Measurements from ENCODE around the gene MCF2L2.
"Not testable (repeated sequence)": the region's sequence is repeated elsewhere in the genome, so short reads cannot be mapped to it uniquely, and the experiment has no call there.

The MCF2L2 gene

DNA sequence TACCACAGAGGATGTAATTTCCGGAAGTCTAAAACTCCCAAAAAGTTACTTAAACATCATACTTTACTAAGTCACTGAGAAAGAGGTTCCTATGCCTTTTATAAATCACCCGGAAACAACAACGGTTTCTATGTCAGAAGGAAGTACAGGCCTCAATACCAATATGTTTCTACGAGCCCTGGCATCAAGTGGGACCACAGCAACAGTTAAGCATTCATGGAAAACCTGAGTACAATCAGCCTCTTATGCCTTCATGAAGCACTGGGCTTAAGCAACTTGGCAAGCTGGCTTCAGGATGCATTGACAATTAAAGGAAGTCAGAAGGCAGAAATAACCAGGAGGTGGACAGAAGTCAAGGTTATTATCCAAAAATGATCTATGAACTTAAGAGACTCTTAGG is 194.5 kb downstream of the MCF2L2 start:
- no peak for DNase-seq (ENCODE audit: low spot score)

GRCh38 chr3:183230826-183231225 is 197.6 kb downstream of the MCF2L2 start:
- no peak for DNase-seq (ENCODE audit: low spot score)

DNA sequence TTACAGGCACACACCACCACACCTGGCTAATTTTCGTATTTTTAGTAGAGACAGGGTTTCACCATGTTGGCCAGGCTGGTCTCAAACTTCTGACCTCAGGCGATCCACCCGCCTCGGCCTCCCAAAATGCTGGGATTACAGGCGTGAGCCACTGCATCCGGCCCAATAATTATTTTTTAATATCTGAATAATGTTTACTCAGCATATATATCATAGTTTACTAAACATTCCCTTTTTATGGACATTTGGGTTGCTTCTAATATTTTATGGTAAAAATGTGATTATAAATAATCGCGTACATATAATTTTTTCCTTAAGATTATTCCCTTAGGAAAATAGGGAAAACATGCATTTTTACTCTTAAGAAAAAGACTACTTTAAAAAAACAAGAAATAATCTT is 198.2 kb downstream of the MCF2L2 start:
- DNase-seq (ENCODE audit: low spot score): not testable (repeated sequence)

DNA sequence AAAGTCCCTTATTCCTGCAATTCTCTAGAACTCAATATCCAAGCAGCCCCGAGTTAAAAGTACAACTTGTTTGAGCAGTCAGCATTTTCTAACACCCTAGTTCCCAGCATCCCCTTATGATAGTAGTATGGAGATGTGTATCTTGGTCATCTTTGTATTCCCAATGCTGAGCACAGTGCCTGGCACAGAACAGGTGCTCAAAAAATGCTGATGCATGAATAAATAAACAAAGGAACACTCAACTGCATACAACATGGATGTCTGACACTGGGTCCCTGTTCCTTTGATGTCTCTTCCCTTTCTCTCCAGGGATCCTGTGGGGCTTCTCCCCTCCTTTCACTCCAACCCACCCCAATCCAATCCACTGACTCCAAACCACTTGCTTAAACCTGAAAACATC is 199.2 kb downstream of the MCF2L2 start:
- DNase-seq (ENCODE audit: low spot score): no peak

DNA sequence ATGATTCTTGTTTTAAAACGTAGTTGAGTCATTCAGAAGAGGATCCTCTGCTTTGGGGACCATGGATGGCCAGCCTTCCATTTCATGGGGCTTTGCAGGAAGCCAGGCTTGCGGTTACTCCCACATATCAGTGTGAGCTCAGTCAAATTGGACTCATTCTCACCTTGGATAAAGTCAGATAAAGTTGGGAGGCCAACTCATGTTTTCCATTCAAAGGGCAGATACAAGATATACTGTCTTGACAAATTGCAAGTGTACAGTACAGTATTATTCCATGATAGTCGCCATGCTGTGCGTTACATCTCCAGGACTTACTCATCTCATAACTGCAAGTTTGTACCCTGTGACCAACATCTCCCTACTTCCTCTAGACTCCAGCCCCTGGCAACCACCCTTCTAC is 200.8 kb downstream of the MCF2L2 start:
- no peak for DNase-seq (ENCODE audit: low spot score)

- no peak for DNase-seq (ENCODE audit: low spot score)
Measured at GRCh38 chr3:183226333-183226890, 202.0 kb downstream of the MCF2L2 start.

DNA sequence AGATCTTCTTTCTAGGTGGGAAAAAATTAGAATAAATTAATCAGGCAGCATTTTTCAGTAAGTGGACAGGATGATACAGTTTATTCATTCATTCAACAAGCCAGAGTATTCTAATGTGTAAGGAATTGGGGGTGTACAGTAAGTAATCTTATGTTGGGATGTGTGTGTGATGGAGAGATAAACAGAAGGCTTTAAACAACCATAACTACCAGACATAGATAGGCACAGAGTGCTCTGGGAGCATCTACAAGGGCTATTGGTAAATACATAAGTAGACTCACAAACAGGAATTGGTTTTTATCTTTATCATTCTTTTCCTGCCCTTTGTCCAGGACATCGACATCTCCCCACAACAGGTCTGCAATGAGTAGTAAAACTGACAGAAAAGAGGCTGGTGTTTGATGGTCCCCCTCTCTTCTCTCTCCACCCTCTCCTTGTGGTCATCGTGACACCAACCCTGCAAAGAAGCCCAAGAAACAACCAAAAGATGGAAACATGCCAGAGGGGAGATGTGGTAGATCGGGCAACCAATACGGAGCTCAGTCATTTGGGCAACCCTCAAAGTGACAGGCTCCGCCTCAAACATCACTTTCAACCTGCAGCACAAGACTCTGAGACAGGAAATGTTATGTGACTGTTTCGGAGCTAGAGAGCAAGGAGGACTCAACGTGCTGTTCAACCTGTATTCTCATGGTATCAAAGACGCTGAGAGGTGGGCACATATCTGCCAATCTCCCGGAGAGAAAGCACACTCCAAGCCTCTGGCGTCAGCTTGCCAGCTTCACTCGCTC is 204.0 kb downstream of the MCF2L2 start:
- no peak for DNase-seq (ENCODE audit: low spot score)

GRCh38 chr3:183222631-183223235 is 205.7 kb downstream of the MCF2L2 start:
- no peak for DNase-seq (ENCODE audit: low spot score)

- DNase-seq (ENCODE audit: low spot score): no peak
Measured at GRCh38 chr3:183220828-183221227, 207.6 kb downstream of the MCF2L2 start.

DNA sequence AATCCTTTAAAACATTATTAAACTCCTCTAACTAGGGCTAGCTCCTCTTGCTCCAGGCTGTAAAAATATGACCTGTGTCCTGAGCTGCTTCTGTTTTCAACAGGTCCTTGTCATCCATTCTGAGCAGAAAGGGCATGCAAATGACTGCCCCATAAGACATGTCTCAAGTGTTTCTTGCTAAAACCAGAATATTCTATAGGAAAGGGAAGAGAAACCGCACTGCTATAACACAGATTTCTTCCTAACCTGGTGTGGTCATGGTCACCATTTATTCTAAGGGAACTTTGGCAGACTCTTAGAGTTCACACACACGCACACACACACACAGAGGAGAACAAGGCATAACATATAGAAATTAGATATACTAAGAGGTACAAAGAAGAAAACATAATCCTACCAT is 209.6 kb downstream of the MCF2L2 start:
- no peak for DNase-seq (ENCODE audit: low spot score)

DNA sequence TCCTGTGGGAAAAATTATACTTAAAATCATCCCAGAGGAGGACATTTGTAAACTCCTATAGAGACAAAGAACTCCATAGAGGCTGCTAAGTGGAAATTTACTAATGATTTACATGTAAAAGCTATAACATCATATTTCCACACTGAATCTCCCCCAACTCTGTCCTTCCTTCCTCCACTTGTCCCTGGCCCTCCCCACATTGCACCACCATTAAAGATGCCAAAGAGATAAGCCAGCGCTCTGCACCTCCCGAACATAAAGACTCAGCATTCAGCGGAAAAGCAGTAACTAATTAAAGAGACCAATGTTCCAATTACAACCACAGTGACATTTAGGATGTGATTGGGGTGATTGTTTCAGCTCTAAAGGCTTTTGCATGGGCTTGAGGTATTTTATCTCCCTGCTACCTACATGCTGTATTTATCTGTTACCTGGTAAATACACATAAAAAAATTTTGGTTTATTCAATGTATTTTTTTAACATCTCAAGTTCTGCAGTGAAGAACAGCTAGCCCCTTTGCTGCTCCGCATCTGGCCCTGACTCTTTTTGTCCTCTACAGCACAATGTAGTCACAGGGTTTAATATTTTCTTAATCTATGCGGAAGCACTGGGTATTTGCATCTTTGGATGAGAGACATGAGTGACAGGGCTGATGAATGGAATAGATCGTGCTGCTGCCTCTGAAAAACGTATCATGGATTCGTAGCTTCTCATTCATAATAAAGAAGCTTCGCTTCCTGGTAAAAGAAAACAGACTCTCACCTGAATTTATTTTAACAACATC is 210.7 kb downstream of the MCF2L2 start:
- DNase-seq (ENCODE audit: low spot score): no peak

DNA sequence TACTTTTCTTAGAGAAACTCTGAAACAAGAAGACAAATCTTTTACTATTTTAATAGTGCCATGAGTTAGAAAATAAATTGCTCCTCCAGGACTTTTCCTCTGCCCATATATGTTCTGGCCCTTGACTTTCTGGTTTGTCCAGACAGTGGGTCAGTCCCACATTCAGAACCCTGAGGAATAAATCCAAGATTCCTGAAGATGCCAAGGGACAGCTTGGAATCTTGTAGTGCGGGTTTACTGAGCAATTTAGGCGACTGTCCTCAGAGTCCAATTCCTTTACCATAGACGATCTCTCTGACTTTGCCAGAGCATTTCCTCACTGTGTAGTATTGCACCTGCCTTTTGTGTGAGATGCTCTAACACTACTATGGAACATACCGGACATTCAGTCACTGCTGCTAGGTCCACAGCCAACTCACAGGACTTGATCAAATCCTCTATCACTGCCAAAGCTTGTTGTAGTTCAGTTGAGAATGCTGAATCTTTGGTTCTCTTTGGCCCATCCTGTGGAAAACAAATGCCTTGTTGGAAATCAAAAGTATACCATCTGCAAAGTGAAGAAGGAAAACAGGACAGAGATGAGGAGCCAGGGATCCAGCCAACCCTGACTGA is 212.7 kb downstream of the MCF2L2 start:
- DNase-seq (ENCODE audit: low spot score): no peak

DNA sequence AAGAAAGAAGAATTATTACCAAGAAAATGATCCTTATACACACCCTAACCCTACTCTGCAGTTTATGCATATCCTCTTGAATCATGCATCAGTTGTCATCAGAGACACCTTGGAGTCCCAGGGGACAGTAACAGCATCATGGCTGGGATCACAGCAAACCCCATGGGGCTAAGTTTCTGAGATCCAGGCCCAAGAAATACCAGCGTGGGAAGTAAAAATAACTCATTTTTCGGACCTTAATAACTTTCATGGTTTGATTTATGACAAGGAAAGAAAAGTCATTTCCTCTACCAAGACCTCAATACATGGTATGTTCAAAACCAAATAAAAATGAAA is 214.2 kb downstream of the MCF2L2 start:
- DNase-seq (ENCODE audit: low spot score): no peak

DNA sequence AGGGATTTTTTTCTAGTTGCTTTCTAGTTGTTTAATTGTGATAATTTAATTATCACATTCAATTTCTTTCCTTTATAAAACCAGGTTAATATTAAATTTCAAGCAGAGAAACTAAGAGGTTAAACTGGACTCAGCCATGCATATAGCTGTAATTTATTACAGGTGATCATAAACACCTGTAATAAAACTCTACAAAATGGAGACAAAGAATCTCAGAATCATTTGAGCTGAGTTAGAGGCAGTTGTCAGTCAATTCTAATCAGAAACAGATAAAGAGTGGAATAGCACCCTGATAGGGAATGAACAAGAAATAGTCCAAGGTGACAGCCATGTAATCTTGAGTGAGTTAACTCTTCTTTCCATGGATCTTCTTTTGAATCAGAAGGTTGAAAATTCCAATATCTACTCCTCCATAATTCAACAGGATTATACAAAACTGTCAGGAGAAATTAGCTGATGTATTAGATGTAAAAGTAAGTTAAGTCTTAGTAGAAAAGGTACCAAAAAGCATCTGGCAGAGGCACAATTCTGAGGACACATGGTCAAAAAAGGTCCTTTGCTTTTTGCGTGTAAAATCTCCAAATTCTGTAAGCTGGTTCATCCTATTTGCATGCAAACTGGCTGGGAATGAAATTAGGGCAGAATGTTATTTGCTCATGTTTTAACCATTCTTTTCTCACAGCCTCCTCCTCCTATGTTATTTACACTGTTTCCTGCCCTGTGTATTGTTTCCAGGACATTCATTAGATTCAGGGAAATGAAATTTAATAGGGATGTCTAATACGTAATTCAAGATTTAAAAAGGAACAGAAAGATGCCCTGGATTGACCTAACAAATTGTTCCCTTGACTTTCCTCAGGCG is 214.8 kb downstream of the MCF2L2 start:
- DNase-seq (ENCODE audit: low spot score): no peak

DNA sequence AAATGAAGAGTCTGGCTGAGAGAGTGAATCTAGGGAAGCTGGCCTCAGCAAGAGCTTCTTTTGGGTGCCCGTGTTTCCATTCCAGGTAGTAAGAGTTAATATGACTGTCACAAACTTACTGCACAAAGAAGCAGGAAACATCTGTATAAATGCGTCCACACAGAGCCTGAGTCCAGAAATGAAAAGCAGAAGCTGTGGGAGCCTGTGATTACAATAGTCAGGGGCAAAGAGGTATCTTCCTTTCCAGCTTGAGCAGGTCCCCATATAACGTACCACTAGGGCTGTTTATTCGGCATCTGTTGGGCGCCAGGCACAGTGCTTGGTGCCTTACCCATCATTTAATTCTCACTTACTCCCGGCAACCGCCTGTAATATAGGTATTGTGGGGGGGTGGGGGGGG is 215.9 kb downstream of the MCF2L2 start:
- DNase-seq (ENCODE audit: low spot score): no peak

DNA sequence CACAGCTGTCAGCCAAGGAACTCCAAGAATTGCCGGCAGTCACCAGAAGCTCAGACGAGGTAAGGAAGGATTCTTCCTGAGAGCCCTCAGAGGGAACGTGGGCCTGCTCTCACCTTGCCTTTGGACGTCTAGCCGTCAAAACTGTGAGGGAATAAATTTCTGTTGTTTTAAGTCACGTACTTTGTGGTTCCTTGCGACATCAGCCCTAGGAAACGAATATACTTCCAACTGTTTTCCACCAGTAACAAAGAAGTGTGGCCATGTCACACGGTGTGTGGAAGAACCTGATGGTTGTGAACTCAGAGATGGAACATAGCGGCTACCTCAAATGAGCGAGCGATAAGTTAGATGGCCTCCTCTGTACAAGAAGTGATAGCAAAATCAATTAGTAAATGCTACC is 216.3 kb downstream of the MCF2L2 start:
- no peak for DNase-seq (ENCODE audit: low spot score)

- no peak for DNase-seq (ENCODE audit: low spot score)
Measured at GRCh38 chr3:183211352-183211751, 217.1 kb downstream of the MCF2L2 start.

DNA sequence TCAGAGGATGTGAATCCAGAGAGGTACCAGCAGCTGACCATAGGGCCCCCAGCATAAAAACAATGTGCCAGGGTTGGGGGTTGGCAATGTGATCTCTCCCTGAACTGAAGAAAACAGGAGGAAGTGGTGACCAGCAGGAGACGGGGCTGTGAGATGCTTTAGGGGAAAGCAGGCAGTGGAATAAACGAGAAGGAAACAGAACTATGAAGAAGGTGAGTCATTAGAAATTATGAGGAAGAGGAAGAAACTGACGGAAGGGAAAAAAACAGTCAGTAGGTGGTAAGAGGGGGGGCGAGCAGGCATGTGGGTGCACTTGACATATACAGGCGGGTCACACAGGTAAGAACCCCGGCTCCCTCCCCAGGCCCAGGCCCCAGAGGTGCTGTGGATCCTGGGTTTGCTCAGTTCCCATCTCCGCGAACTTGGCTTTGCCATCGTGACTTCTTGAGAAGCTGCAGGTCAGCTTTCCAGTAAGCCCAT is 217.5 kb downstream of the MCF2L2 start:
- DNase-seq (ENCODE audit: low spot score): no peak

DNA sequence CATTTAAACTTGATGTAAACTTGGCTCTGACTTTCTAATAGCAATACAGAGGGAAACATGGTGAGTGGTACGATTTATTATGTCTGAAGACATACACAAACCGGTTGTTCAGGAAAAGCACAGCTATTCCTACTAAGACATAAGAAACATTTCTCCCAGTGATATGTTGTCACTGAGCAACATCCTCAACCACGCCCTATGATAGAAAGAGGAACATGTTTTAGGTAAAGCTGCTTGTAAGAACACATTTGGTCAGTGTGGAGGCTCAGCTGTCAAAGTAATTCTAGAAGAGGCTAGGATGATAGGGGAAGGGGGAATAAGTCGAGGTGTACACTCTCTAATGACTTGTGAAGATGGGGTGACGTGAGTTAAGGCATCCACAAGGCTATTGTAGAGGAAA is 218.1 kb downstream of the MCF2L2 start:
- DNase-seq (ENCODE audit: low spot score): no peak

DNA sequence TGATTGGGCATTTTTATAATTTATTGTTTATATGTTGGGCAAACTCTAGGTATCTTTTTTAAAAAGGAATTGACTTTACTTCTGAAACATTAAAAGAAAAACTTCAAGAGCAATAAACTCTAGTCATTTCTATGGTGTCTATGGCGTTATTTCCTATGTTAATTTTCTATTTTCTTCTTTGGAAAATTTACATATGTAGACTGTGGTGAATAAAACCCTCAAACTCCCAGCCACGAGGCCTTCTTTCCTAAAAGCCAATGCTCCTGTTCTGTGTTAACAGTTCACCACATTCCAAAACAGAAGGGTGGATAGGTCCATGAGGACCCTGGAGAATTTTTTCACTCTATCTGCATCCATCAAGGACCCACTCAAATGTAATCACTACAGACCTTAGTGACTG is 219.6 kb downstream of the MCF2L2 start:
- DNase-seq (ENCODE audit: low spot score): no peak

- DNase-seq (ENCODE audit: low spot score): no peak
Measured at GRCh38 chr3:183208260-183208659, 220.2 kb downstream of the MCF2L2 start.
